ENCODE measurements around the gene SERPINB12. TPM values are rescaled to one million over a fixed set of nuclear protein-coding genes. Genes with fewer than 3 reads are reported as not detected.

Gene SERPINB12
- total RNA-seq, 1 donor from 2014 or later: not detected

DNA sequence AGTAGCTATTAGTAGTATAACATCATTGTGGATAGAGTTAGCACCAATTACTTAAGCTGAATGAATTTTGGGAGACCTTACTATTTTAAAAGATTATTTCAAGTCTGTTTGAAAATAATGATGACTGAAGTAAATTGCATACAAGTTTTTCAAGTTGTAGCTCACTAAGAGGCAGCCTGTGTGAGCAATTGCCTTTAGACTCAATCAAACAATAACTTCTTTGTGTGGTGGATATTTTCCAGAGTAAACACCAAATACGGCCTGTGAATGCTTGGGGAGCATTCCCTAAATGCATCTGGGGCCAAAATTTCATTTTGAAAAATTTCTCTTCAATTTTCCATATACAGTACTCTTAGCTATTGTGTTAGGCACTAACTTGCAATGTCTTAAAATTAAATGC lies 7.9 kb downstream of the SERPINB12 start:
- TF ChIP-seq EZH2 (IDR thresholded peaks at IDR 0.05; ENCODE audit: insufficient read depth, low read length): no peak
- TF ChIP-seq, protein P1, sequence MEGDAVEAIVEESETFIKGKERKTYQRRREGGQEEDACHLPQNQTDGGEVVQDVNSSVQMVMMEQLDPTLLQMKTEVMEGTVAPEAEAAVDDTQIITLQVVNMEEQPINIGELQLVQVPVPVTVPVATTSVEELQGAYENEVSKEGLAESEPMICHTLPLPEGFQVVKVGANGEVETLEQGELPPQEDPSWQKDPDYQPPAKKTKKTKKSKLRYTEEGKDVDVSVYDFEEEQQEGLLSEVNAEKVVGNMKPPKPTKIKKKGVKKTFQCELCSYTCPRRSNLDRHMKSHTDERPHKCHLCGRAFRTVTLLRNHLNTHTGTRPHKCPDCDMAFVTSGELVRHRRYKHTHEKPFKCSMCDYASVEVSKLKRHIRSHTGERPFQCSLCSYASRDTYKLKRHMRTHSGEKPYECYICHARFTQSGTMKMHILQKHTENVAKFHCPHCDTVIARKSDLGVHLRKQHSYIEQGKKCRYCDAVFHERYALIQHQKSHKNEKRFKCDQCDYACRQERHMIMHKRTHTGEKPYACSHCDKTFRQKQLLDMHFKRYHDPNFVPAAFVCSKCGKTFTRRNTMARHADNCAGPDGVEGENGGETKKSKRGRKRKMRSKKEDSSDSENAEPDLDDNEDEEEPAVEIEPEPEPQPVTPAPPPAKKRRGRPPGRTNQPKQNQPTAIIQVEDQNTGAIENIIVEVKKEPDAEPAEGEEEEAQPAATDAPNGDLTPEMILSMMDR (IDR thresholded peaks at IDR 0.05; ENCODE audit: insufficient read depth, low read depth, low read length): no peak
- H3K9me3 Mint-ChIP-seq (ENCODE audit: unreplicated experiment): no peaks in the 10 kb centered on the region
- peaks cover 21% of the 10 kb centered on the region for H3K4me1 Mint-ChIP-seq (ENCODE audit: low read depth, unreplicated experiment)
- Histone ChIP-seq H3K27ac (ENCODE audit: low read depth, low read length) (no peak overlapping the region), H2AFZ (ENCODE audit: low read depth, low read length) (no peak overlapping the region), H3K4me3 (ENCODE audit: insufficient read depth, low read depth, low read length) (no peak overlapping the region), H3K9me3 (ENCODE audit: insufficient read depth, low read depth, low read length) (no peaks in the 10 kb centered on the region), H3K36me3 (ENCODE audit: insufficient read depth, low read length) (no peaks in the 10 kb centered on the region), H3K79me2 (ENCODE audit: insufficient read depth, low read length) (no peaks in the 10 kb centered on the region), H3K27me3 (ENCODE audit: insufficient read depth, low read length) (no peaks in the 10 kb centered on the region), H3K4me1 (ENCODE audit: insufficient read depth, low read length) (no peaks in the 10 kb centered on the region), H4K20me1 (ENCODE audit: insufficient read depth, low read length) (no peaks in the 10 kb centered on the region), H3K4me2 (ENCODE audit: low read length) (no peak overlapping the region), H3K9ac (ENCODE audit: low read length) (no peak overlapping the region)
- no peak overlapping the region for H3K4me3 Mint-ChIP-seq (ENCODE audit: unreplicated experiment)
- H3K36me3 Mint-ChIP-seq (ENCODE audit: low read depth, unreplicated experiment): no peaks in the 10 kb centered on the region
- H3K27me3 Mint-ChIP-seq (ENCODE audit: low read depth, unreplicated experiment): no peaks in the 10 kb centered on the region
- FAIRE-seq: no peak
- H3K27ac Mint-ChIP-seq (ENCODE audit: unreplicated experiment): no peak overlapping the region
- no peak for DNase-seq (ENCODE audit: low read depth)

DNA sequence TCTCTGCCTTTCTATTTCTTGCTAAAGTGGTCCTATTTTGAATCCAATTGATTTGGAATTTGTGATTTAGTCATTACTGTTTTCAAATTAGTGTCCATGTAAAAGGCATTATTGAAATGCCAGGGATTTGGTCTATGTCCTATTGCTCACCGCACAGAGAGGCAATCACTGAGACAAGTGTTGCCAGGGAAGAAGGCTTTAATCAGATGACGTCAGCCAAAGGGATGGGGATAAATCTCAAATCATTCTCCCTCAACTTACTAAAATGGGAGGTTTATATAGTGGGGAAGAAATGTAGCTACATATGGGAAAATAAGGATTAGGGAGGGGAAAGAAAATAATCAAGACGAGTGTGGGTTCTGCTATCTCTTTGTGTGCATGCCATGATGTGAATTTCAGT lies 9.6 kb downstream of the SERPINB12 start:
- TF ChIP-seq, protein P1 (IDR thresholded peaks at IDR 0.05; ENCODE audit: insufficient read depth, low read depth, low read length): no peak
- TF ChIP-seq EZH2 (IDR thresholded peaks at IDR 0.05; ENCODE audit: insufficient read depth, low read length): no peak
- H3K36me3 ChIP-seq (ENCODE audit: insufficient read depth, low read length): no peaks in the 10 kb centered on the region
- no peaks in the 10 kb centered on the region for H3K4me1 ChIP-seq (ENCODE audit: insufficient read depth, low read length)
- H3K9me3 ChIP-seq (ENCODE audit: insufficient read depth, low read depth, low read length): no peaks in the 10 kb centered on the region
- H3K4me2 ChIP-seq (ENCODE audit: low read length): no peak overlapping the region
- no peak overlapping the region for H3K4me3 Mint-ChIP-seq (ENCODE audit: unreplicated experiment)
- H3K27ac ChIP-seq (ENCODE audit: low read depth, low read length): no peak overlapping the region
- no peak overlapping the region for H3K9ac ChIP-seq (ENCODE audit: low read length)
- no peaks in the 10 kb centered on the region for H3K27me3 ChIP-seq (ENCODE audit: insufficient read depth, low read length)
- DNase-seq (ENCODE audit: low read depth) (no peak), FAIRE-seq (no peak)
- no peaks in the 10 kb centered on the region for H4K20me1 ChIP-seq (ENCODE audit: insufficient read depth, low read length)
- H3K27ac Mint-ChIP-seq (ENCODE audit: unreplicated experiment): no peak overlapping the region
- H3K36me3 Mint-ChIP-seq (ENCODE audit: low read depth, unreplicated experiment): no peaks in the 10 kb centered on the region
- H3K9me3 Mint-ChIP-seq (ENCODE audit: unreplicated experiment): no peaks in the 10 kb centered on the region
- peaks cover 21% of the 10 kb centered on the region for H3K4me1 Mint-ChIP-seq (ENCODE audit: low read depth, unreplicated experiment)
- H3K27me3 Mint-ChIP-seq (ENCODE audit: low read depth, unreplicated experiment): no peaks in the 10 kb centered on the region
- H3K4me3 ChIP-seq (ENCODE audit: insufficient read depth, low read depth, low read length): no peak overlapping the region
- H2AFZ ChIP-seq (ENCODE audit: low read depth, low read length): no peak overlapping the region
- H3K79me2 ChIP-seq (ENCODE audit: insufficient read depth, low read length): no peaks in the 10 kb centered on the region

DNA sequence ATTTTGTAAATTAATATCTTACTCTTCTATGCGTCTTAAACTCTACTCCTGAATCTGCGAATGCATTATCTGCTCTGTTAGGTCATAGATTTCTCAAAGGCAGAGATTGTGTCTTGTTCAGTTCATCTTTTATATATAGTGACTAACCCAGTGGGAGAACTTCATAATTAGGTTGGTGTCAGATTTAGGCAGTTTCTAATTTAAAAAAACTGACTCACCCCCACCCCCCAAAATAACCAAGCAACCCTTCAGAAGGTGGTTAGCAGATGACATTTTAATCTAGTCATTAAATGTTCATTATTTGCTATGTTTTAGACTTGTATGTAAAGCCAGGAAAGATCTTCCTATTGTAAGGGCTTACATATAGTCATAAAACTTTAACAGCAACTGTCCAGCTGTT lies 10.4 kb downstream of the SERPINB12 start:
- H2AFZ ChIP-seq (ENCODE audit: low read depth, low read length): no peak overlapping the region
- no peaks in the 10 kb centered on the region for H3K79me2 ChIP-seq (ENCODE audit: insufficient read depth, low read length)
- no peaks in the 10 kb centered on the region for H3K4me1 ChIP-seq (ENCODE audit: insufficient read depth, low read length)
- H3K27ac ChIP-seq (ENCODE audit: low read depth, low read length): no peak overlapping the region
- peak; percentile 58 for FAIRE-seq
- no peaks in the 10 kb centered on the region for H4K20me1 ChIP-seq (ENCODE audit: insufficient read depth, low read length)
- peak overlapping the region; percentile 18 for H3K4me2 ChIP-seq (ENCODE audit: low read length)
- no peaks in the 10 kb centered on the region for H3K27me3 Mint-ChIP-seq (ENCODE audit: low read depth, unreplicated experiment)
- no peak overlapping the region for H3K9ac ChIP-seq (ENCODE audit: low read length)
- H3K4me3 Mint-ChIP-seq (ENCODE audit: unreplicated experiment): no peak overlapping the region
- TF ChIP-seq, protein P1 (IDR thresholded peaks at IDR 0.05; ENCODE audit: insufficient read depth, low read depth, low read length): no peak
- no peak for TF ChIP-seq EZH2 (IDR thresholded peaks at IDR 0.05; ENCODE audit: insufficient read depth, low read length)
- no peaks in the 10 kb centered on the region for H3K9me3 ChIP-seq (ENCODE audit: insufficient read depth, low read depth, low read length)
- H3K9me3 Mint-ChIP-seq (ENCODE audit: unreplicated experiment): no peaks in the 10 kb centered on the region
- no peaks in the 10 kb centered on the region for H3K36me3 Mint-ChIP-seq (ENCODE audit: low read depth, unreplicated experiment)
- DNase-seq (ENCODE audit: low read depth): no peak
- H3K4me3 ChIP-seq (ENCODE audit: insufficient read depth, low read depth, low read length): no peak overlapping the region
- H3K36me3 ChIP-seq (ENCODE audit: insufficient read depth, low read length): no peaks in the 10 kb centered on the region
- H3K27me3 ChIP-seq (ENCODE audit: insufficient read depth, low read length): no peaks in the 10 kb centered on the region
- H3K27ac Mint-ChIP-seq (ENCODE audit: unreplicated experiment): peak overlapping the region; percentile 77
- peaks cover 21% of the 10 kb centered on the region for H3K4me1 Mint-ChIP-seq (ENCODE audit: low read depth, unreplicated experiment)

Data from astrocyte (in vitro differentiated cells and primary cell).